ENCODE results near the gene FANCL.

GRCh38 chr2:58204195-58204959, 36.7 kb downstream of the FANCL start:
- TF ChIP-seq CEBPZ (IDR thresholded peaks at IDR 0.05; ENCODE audit: borderline replicate concordance, low read depth, low read length) (no peak), ZNF24 (IDR thresholded peaks at IDR 0.05) (no peak), POLR2AphosphoS5 (IDR thresholded peaks at IDR 0.05; ENCODE audit: control insufficient read depth, insufficient read depth, low read depth, low read length) (no peak)

All from K562 (cell line).